ENCODE data around the gene SYNDIG1. TPM values are rescaled to one million over a fixed set of nuclear protein-coding genes. Genes with fewer than 3 reads are reported as not detected.
A peak's percentile ranks its signal among the peaks of the same experiment; 100 is the strongest.

Gene SYNDIG1
- total RNA-seq, 4 donors from 2014 or later, result 0.45 TPM; not detected in 3

- WGBS, 2 donors, result 66 to 75% methylated on average over 8 of the region's 8 CpGs
Observed at GRCh38 chr20:24580006-24580405, 110.6 kb downstream of the SYNDIG1 start.

GRCh38 chr20:24580855-24581254 lies 111.4 kb downstream of the SYNDIG1 start:
- no peak for DNase-seq (ENCODE audit: low spot score in 2 of 2)
- 91 to 92% methylated on average over 10 of the region's 10 CpGs for WGBS, 2 donors
- no peak overlapping the region for H3K4me3 ChIP-seq (ENCODE audit: low read depth, poor library complexity, severe bottlenecking)
- intact Hi-C loops (cut with DNase I; ENCODE audit: low total_unique reads), result no loop called here
- TF ChIP-seq POLR2A (IDR thresholded peaks at IDR 0.05), result no peak
- TF ChIP-seq, protein P1, sequence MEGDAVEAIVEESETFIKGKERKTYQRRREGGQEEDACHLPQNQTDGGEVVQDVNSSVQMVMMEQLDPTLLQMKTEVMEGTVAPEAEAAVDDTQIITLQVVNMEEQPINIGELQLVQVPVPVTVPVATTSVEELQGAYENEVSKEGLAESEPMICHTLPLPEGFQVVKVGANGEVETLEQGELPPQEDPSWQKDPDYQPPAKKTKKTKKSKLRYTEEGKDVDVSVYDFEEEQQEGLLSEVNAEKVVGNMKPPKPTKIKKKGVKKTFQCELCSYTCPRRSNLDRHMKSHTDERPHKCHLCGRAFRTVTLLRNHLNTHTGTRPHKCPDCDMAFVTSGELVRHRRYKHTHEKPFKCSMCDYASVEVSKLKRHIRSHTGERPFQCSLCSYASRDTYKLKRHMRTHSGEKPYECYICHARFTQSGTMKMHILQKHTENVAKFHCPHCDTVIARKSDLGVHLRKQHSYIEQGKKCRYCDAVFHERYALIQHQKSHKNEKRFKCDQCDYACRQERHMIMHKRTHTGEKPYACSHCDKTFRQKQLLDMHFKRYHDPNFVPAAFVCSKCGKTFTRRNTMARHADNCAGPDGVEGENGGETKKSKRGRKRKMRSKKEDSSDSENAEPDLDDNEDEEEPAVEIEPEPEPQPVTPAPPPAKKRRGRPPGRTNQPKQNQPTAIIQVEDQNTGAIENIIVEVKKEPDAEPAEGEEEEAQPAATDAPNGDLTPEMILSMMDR (IDR thresholded peaks at IDR 0.05), result no peak

More at GRCh38 chr20:24580006-24580405, 110.6 kb downstream of the SYNDIG1 start:
- DNase-seq (ENCODE audit: low spot score in 2 of 2), result no peak
- intact Hi-C loops (cut with DNase I; ENCODE audit: low total_unique reads), result no loop called here
- TF ChIP-seq, protein P1 (IDR thresholded peaks at IDR 0.05), result no peak
- no peak for TF ChIP-seq POLR2A (IDR thresholded peaks at IDR 0.05)
- no peak overlapping the region for H3K4me3 ChIP-seq (ENCODE audit: low read depth, poor library complexity, severe bottlenecking)

DNA sequence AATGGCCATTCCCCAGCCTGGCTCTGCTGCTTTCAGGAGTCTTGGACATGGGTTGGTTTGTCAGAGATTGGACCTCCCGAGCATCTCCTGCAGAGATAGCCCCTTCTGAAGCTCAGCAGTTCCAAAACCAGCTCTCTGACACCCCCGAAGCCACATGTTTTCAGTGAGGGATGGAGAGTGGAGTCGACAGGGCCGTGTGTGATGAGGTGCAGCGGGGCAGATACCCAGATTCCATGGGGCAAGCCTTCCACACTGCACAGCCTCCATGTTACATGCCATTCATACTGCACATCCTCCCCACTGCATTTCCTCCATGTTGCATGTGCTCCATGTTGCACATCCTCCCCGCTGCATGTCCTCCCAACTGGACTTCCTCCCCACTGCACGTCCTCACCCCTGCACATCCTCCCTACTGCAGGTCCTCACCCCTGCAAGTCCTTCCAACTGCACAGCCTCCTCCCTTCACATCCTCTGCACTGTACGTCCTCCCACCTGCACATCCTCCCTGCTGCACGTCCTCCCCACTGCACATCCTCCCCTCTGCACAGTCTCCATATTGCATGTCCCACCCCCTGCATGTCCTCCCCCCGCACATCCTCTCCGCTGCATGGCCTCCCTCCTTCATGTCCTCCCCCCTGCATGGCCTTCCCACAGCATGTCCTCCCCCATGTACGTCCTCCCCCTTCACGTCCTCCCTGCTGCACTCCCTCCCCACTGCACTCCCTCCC lies 112.2 kb downstream of the SYNDIG1 start:
- DNase-seq (ENCODE audit: low spot score in 2 of 2), result peak in 1 of 2 donors; percentile 64
- 81 to 90% methylated on average over 13 of the region's 13 CpGs for WGBS, 2 donors
- H3K4me3 ChIP-seq (ENCODE audit: low read depth, poor library complexity, severe bottlenecking), result no peak overlapping the region
- TF ChIP-seq, protein P1 (IDR thresholded peaks at IDR 0.05), result no peak
- no peak for TF ChIP-seq POLR2A (IDR thresholded peaks at IDR 0.05)
- intact Hi-C loops (cut with DNase I; ENCODE audit: low total_unique reads), result no loop called here

GRCh38 chr20:24582373-24583168 lies 113.1 kb downstream of the SYNDIG1 start:
- peak in 1 of 2 donors; percentile 72 for DNase-seq (ENCODE audit: low spot score in 2 of 2)
- H3K4me3 ChIP-seq (ENCODE audit: low read depth, poor library complexity, severe bottlenecking), result no peak overlapping the region
- 71 to 77% methylated on average over 15 of the region's 15 CpGs for WGBS, 2 donors
- intact Hi-C loops (cut with DNase I; ENCODE audit: low total_unique reads), result no loop called here
- TF ChIP-seq, protein P1 (IDR thresholded peaks at IDR 0.05), result no peak
- TF ChIP-seq POLR2A (IDR thresholded peaks at IDR 0.05), result no peak

GRCh38 chr20:24583169-24583792 lies 113.9 kb downstream of the SYNDIG1 start:
- WGBS, 2 donors, result 93% methylated on average over 13 of the region's 13 CpGs
- intact Hi-C loops (cut with DNase I; ENCODE audit: low total_unique reads), result no loop called here
- H3K4me3 ChIP-seq (ENCODE audit: low read depth, poor library complexity, severe bottlenecking), result no peak overlapping the region
- no peak for TF ChIP-seq POLR2A (IDR thresholded peaks at IDR 0.05)
- TF ChIP-seq, protein P1 (IDR thresholded peaks at IDR 0.05), result no peak
- peak in 1 of 2 donors; percentile 81 for DNase-seq (ENCODE audit: low spot score in 2 of 2)

Data from lower leg skin (tissue), 4 donors.